Nephron (organoid): ENCODE data around the gene PAFAH1B1.
A peak's percentile ranks its signal among the peaks of the same experiment; 100 is the strongest.

Experiments used
- H3K27ac Mint-ChIP-seq, 3 experiments: 2 replicates each; pipeline ENCODE4 v1.8.0; 2020; ENCODE audit warnings: mixed read lengths in 3 of 3, mild to moderate bottlenecking in 2 of 3, moderate library complexity in 1 of 3
- H3K27me3 Mint-ChIP-seq: 2 replicates; pipeline ENCODE4 v1.8.0; 2021; ENCODE audit warnings: low read depth, mild to moderate bottlenecking, moderate library complexity, mixed read lengths
- H3K36me3 Mint-ChIP-seq: 2 replicates; pipeline ENCODE4 v1.8.0; 2020; ENCODE audit warnings: low read depth, mixed read lengths
- H3K4me1 Mint-ChIP-seq: 2 replicates; pipeline ENCODE4 v1.8.0; 2020; ENCODE audit warnings: mixed read lengths
- H3K4me3 Mint-ChIP-seq, 3 experiments: 2 replicates each; pipeline ENCODE4 v1.8.0; 2020; ENCODE audit warnings: mild to moderate bottlenecking in 3 of 3, mixed read lengths in 3 of 3, moderate library complexity in 2 of 3
- H3K9me3 Mint-ChIP-seq: 2 replicates; pipeline ENCODE4 v1.8.0; 2020; ENCODE audit warnings: mixed read lengths
- TF ChIP-seq, protein P1 (sequence below), 3 experiments: fragments of 200-600 bp; sonication (generic); IDR thresholded peaks; one replicate each; pipeline ENCODE4 v1.5.0; 2021; ENCODE audit warnings: antibody characterized with exemption in 3 of 3; ENCODE audit not compliant: unreplicated experiment in 3 of 3

PAFAH1B1 gene

DNA sequence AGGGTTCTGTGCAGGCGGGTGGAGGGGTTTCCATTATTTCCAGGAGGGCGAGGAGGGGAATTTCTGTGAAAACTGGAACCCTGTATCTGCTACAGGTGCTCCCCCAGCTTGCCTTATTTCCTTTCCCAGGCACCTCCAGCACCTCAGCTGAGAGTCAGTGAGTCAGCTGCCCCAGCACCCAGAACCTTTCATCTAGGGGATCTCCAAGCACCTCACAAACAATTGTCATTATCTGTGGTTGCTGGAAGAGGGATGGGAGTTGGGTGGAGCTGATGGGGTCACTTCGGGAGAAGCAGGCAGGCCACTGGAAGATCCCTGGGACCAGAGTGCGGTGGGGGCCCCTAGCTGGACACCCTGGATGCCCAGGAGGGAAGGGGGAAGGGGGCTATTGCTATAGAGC is 128.1 kb downstream of the PAFAH1B1 start:
- Mint-ChIP-seq H3K36me3 (no peaks in the 10 kb centered on the region), H3K27ac (no peak overlapping the region), H3K4me3 (no peak overlapping the region), H3K9me3 (no peaks in the 10 kb centered on the region), H3K27me3 (peaks cover 53% of the 10 kb centered on the region), H3K4me1 (no peaks in the 10 kb centered on the region)
- TF ChIP-seq, protein P1, sequence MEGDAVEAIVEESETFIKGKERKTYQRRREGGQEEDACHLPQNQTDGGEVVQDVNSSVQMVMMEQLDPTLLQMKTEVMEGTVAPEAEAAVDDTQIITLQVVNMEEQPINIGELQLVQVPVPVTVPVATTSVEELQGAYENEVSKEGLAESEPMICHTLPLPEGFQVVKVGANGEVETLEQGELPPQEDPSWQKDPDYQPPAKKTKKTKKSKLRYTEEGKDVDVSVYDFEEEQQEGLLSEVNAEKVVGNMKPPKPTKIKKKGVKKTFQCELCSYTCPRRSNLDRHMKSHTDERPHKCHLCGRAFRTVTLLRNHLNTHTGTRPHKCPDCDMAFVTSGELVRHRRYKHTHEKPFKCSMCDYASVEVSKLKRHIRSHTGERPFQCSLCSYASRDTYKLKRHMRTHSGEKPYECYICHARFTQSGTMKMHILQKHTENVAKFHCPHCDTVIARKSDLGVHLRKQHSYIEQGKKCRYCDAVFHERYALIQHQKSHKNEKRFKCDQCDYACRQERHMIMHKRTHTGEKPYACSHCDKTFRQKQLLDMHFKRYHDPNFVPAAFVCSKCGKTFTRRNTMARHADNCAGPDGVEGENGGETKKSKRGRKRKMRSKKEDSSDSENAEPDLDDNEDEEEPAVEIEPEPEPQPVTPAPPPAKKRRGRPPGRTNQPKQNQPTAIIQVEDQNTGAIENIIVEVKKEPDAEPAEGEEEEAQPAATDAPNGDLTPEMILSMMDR (IDR thresholded peaks at IDR 0.05; ENCODE audit: unreplicated experiment in 3 of 3): no peak

DNA sequence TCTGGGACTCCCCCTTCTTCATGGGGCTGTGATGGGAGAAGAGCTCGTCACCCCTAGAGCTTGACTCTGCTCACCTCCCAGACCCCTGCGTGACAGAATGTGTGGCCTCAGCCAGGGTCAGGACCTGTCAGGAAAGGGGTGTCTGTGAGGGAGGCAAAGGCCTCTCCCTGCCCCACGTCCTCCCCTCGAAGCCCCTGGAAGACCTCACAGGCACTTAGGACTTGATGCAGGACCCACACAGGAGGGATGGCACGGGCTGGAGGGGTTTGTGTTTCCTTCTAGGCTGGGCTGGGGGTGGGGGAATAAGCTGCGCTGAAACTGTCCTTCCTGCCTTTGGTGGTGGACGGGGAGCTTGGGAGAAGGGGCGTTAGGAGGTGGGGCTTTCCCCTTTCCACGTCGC is 129.2 kb downstream of the PAFAH1B1 start:
- Mint-ChIP-seq H3K27me3 (peaks cover 62% of the 10 kb centered on the region), H3K4me1 (no peaks in the 10 kb centered on the region), H3K27ac (no peak overlapping the region), H3K4me3 (no peak overlapping the region), H3K9me3 (no peaks in the 10 kb centered on the region), H3K36me3 (no peaks in the 10 kb centered on the region)
- TF ChIP-seq, protein P1 (IDR thresholded peaks at IDR 0.05; ENCODE audit: unreplicated experiment in 3 of 3): no peak

DNA sequence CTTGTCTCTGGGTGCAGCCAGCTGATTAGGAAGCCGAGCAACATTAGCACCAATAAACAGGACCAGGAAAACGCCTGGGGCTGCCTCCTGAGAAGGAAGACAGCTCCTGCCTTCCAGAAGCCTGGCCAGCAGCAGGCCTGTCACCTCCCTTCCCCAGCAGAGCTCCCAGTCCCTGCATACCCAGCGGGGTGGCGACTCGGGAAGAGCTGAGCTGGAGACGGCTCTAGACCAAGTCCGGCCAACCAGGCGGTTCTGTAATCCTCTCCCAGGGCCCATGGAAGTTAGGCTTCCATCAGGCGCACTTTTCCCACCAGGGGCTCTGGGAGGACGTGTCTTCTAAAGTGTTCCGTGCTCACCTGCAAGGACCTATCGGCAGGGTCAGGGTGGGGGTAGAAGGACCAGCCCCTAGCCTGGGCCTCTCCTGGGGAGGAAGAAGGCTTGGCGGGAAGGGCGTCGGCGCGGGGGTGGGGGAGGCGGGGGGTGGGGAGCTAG is 130.1 kb downstream of the PAFAH1B1 start:
- TF ChIP-seq, protein P1 (IDR thresholded peaks at IDR 0.05; ENCODE audit: unreplicated experiment in 3 of 3): no peak
- Mint-ChIP-seq H3K27ac (no peak overlapping the region), H3K9me3 (no peaks in the 10 kb centered on the region), H3K27me3 (peaks cover 68% of the 10 kb centered on the region), H3K4me3 (peak overlapping the region; percentile 48 to 62 (median 52)), H3K4me1 (no peaks in the 10 kb centered on the region), H3K36me3 (no peaks in the 10 kb centered on the region)

GRCh38 chr17:2723997-2724783 is 130.7 kb downstream of the PAFAH1B1 start:
- Mint-ChIP-seq H3K4me1 (no peaks in the 10 kb centered on the region), H3K4me3 (peak overlapping the region; percentile 34 to 58 (median 58)), H3K9me3 (no peaks in the 10 kb centered on the region), H3K36me3 (no peaks in the 10 kb centered on the region), H3K27me3 (peaks cover 71% of the 10 kb centered on the region), H3K27ac (no peak overlapping the region)
- TF ChIP-seq, protein P1 (IDR thresholded peaks at IDR 0.05; ENCODE audit: unreplicated experiment in 3 of 3): no peak

DNA sequence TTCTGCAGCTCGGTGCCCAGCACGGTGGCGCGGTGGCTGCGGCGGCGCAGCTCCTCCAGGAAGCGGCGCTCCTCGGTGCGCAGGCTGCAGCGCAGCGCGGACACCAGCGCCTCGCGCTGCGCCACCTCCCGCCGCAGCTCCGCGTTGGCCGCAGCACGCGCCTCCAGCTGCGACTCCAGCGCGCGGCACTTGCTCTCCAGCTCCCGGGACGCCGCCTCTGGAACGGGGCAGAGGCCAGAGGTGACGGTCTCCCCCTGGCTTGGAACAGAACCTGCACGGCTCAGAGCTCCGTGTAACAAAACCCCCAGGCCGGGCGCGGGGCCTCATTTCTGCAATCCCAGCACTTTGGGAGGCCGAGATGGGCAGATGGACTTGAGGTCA is 131.3 kb downstream of the PAFAH1B1 start:
- Mint-ChIP-seq H3K36me3 (no peaks in the 10 kb centered on the region), H3K27ac (no peak overlapping the region), H3K4me1 (no peaks in the 10 kb centered on the region), H3K9me3 (no peaks in the 10 kb centered on the region), H3K4me3 (peak overlapping the region in 1 of 3 experiments; percentile 43), H3K27me3 (peaks cover 73% of the 10 kb centered on the region)
- TF ChIP-seq, protein P1 (IDR thresholded peaks at IDR 0.05; ENCODE audit: unreplicated experiment in 3 of 3): no peak
